HepG2 (cell line): ENCODE results near the gene ASGR1. TPM values are rescaled to one million over a fixed set of nuclear protein-coding genes. Genes with fewer than 3 reads are reported as not detected.

ENCODE experiments used
- ATAC-seq: fragments of 200-7000 bp; cut with Tn5 transposase; 3 replicates; pipeline ENCODE4 v1.9.1; 2020; ENCODE audit warnings: mild to moderate bottlenecking, moderate library complexity
- BruUV-seq: library from RNA; stranded (reverse); fragments of 400-500 nt; replicated peaks from 2 replicates; lab custom pipeline; 2021; lab: Mats Ljungman, UMichigan
- CTCF ChIA-PET: fragments of 300-600 bp; formaldehyde crosslinking; extraction: SDS; loops from one replicate; lab custom pipeline; 2021; ENCODE audit warnings: low total read pairs, inconsistent platforms, low intra/inter-chr PET ratio; lab: Yijun Ruan, JAX
- POLR2A ChIA-PET: fragments of 350-600 bp; sonication (Branson Sonifier 250); formaldehyde crosslinking; loops from one replicate; lab custom pipeline; 2020; ENCODE audit warnings: antibody characterized with exemption, inconsistent platforms; lab: Yijun Ruan, JAX
- DNase-seq: peaks from one replicate; pipeline ENCODE4 v3.0.0-alpha.2; 2015; ENCODE audit warnings: low spot score
- FAIRE-seq: peaks from 3 replicates; lab custom pipeline; 2011; peaks lifted over from hg19 to GRCh38; lab: Jason Lieb, UNC
- H2AFZ ChIP-seq: one replicate; pipeline ENCODE4 v1.6.1; 2011; ENCODE audit warnings: low read length, inconsistent platforms
- H3K27ac ChIP-seq: fragments of 300-600 bp; 3 replicates; pipeline ENCODE4 v1.8.0; 2011; ENCODE audit warnings: mixed run types, mild to moderate bottlenecking, mixed read lengths, low read length, inconsistent platforms; ENCODE audit not compliant: insufficient read depth; ENCODE audit errors: extremely low read length
- H3K27me3 ChIP-seq, 2 experiments: fragments of 200-600 bp in 1 of 2; 2 replicates in 1 of 2; 3 replicates in 1 of 2; pipeline versions ENCODE4 v1.6.0 to v1.8.0; 2011; ENCODE audit warnings: low read length in 2 of 2, mild to moderate bottlenecking in 2 of 2, moderate library complexity in 2 of 2, inconsistent platforms in 1 of 2; ENCODE audit not compliant: insufficient read depth in 2 of 2, control insufficient read depth in 1 of 2
- H3K36me3 ChIP-seq, 2 experiments: fragments of 200-600 bp in 1 of 2; replicated peaks in 1 of 2; 2 replicates in 1 of 2; 3 replicates in 1 of 2; pipeline versions ENCODE4 v1.5.1 to v1.8.0; 2011; ENCODE audit warnings: low read length in 2 of 2, inconsistent platforms in 1 of 2; ENCODE audit not compliant: insufficient read depth in 2 of 2, control insufficient read depth in 1 of 2
- H3K4me1 ChIP-seq: 2 replicates; pipeline ENCODE4 v1.5.1; 2012; ENCODE audit warnings: low read length, inconsistent platforms; ENCODE audit not compliant: insufficient read depth
- H3K4me2 ChIP-seq: 2 replicates; pipeline ENCODE4 v1.6.0; 2011; ENCODE audit warnings: low read depth, low read length, inconsistent platforms
- H3K4me3 ChIP-seq, 3 experiments: fragments of 200-600 bp in 1 of 3; sonication (generic), shearing (Covaris generic) in 1 of 3; replicated peaks in 1 of 3; 2 replicates each; pipeline ENCODE4 v1.5.1; 2011 to 2016; ENCODE audit warnings: low read length in 3 of 3, inconsistent platforms in 2 of 3, low read depth in 2 of 3, mild to moderate bottlenecking in 2 of 3, control low read depth in 1 of 3, mixed read lengths in 1 of 3; ENCODE audit not compliant: insufficient read depth in 1 of 3
- H3K79me2 ChIP-seq: one replicate; pipeline ENCODE4 v1.6.1; 2011; ENCODE audit warnings: low read length, inconsistent platforms; ENCODE audit not compliant: insufficient read depth
- H3K9ac ChIP-seq: 2 replicates; pipeline ENCODE4 v1.6.0; 2011; ENCODE audit warnings: mild to moderate bottlenecking, low read depth, low read length, inconsistent platforms; ENCODE audit not compliant: insufficient read depth
- H3K9me3 ChIP-seq: 2 replicates; pipeline ENCODE4 v1.5.1; 2012; ENCODE audit warnings: mild to moderate bottlenecking, low read length
- H4K20me1 ChIP-seq: 2 replicates; pipeline ENCODE4 v1.6.0; 2011; ENCODE audit warnings: inconsistent platforms, mild to moderate bottlenecking, low read length, moderate library complexity; ENCODE audit not compliant: insufficient read depth
- FIP1L1 ChIP-seq: fragments of 200-400 bp; formaldehyde crosslinking; IDR thresholded peaks from 2 replicates; pipeline ENCODE4 v1.6.1; 2018; ENCODE audit warnings: low read depth, mild to moderate bottlenecking, low read length, moderate library complexity, borderline replicate concordance; ENCODE audit not compliant: insufficient read depth
- FOXA3 ChIP-seq: IDR thresholded peaks from 2 replicates; pipeline ENCODE4 v1.6.1; 2016; ENCODE audit warnings: missing genetic modification reagents, missing compliant biosample characterization
- GPBP1L1 ChIP-seq: sonication (generic); formaldehyde crosslinking; IDR thresholded peaks from 2 replicates; pipeline ENCODE4 v1.5.0; 2020; ENCODE audit warnings: mild to moderate bottlenecking, missing genetic modification reagents
- HMGXB4 ChIP-seq, 2 experiments: sonication (generic) in 1 of 2; formaldehyde crosslinking in 1 of 2; IDR thresholded peaks; 2 replicates each; pipeline versions ENCODE4 v1.4.0 to v1.6.1; 2018 to 2020; ENCODE audit warnings: missing genetic modification reagents in 2 of 2, borderline replicate concordance in 1 of 2, low read depth in 1 of 2, mild to moderate bottlenecking in 1 of 2, missing biosample characterization in 1 of 2
- HNRNPUL1 ChIP-seq: fragments of 200-400 bp; formaldehyde crosslinking; IDR thresholded peaks from 2 replicates; pipeline ENCODE4 v1.6.1; 2017; ENCODE audit warnings: low read depth, mild to moderate bottlenecking, low read length, moderate library complexity
- MXD4 ChIP-seq: IDR thresholded peaks from 2 replicates; pipeline ENCODE4 v1.6.1; 2016; ENCODE audit warnings: mild to moderate bottlenecking, missing biosample characterization, missing genetic modification reagents
- MYPOP ChIP-seq: sonication (generic); formaldehyde crosslinking; IDR thresholded peaks from 2 replicates; pipeline ENCODE4 v1.8.1; 2023; ENCODE audit warnings: mild to moderate bottlenecking, moderate library complexity, missing genetic modification reagents
- RBM22 ChIP-seq: fragments of 200-400 bp; formaldehyde crosslinking; optimal IDR thresholded peaks from 2 replicates; pipeline ENCODE3; 2017; ENCODE audit warnings: mild to moderate bottlenecking, low read length, moderate library complexity
- SIN3A ChIP-seq: IDR thresholded peaks from 2 replicates; pipeline ENCODE4 v1.6.1; 2011; ENCODE audit warnings: low read depth, mild to moderate bottlenecking, control low read depth, low read length, borderline replicate concordance
- TBP ChIP-seq: sonication (generic); formaldehyde crosslinking; IDR thresholded peaks from 2 replicates; pipeline ENCODE4 v1.5.0; 2020; ENCODE audit warnings: missing genetic modification reagents
- TCF12 ChIP-seq, 2 experiments: fragments of 450-650 bp in 1 of 2; sonication (generic) in 1 of 2; formaldehyde crosslinking in 1 of 2; IDR thresholded peaks; 2 replicates each; pipeline versions ENCODE4 v1.6.1 to v1.8.0; 2017 to 2022; ENCODE audit warnings: antibody characterized with exemption in 1 of 2, mild to moderate bottlenecking in 1 of 2, missing genetic modification reagents in 1 of 2, moderate library complexity in 1 of 2
- THRA ChIP-seq: sonication (generic); formaldehyde crosslinking; IDR thresholded peaks from 2 replicates; pipeline ENCODE4 v1.4.0; 2020; ENCODE audit warnings: missing genetic modification reagents, borderline replicate concordance
- ZFP37 ChIP-seq: sonication (generic); formaldehyde crosslinking; IDR thresholded peaks from 2 replicates; pipeline ENCODE4 v1.4.0; 2020; ENCODE audit warnings: missing genetic modification reagents, borderline replicate concordance
- ZNF33B ChIP-seq: sonication (generic); formaldehyde crosslinking; IDR thresholded peaks from 2 replicates; pipeline ENCODE4 v1.5.1; 2020; ENCODE audit warnings: mild to moderate bottlenecking, missing genetic modification reagents
- ZNF572 ChIP-seq: sonication (generic); formaldehyde crosslinking; IDR thresholded peaks from 2 replicates; pipeline ENCODE4 v1.5.1; 2020; ENCODE audit warnings: mild to moderate bottlenecking, missing genetic modification reagents
- ZNF615 ChIP-seq: sonication (generic); formaldehyde crosslinking; IDR thresholded peaks from 2 replicates; pipeline ENCODE4 v1.5.0; 2020; ENCODE audit warnings: mild to moderate bottlenecking, missing genetic modification reagents, borderline replicate concordance
- ZNF724P ChIP-seq: sonication (generic); formaldehyde crosslinking; IDR thresholded peaks from 2 replicates; pipeline ENCODE4 v1.8.0; 2022; ENCODE audit warnings: missing genetic modification reagents, borderline replicate concordance
- ZSCAN20 ChIP-seq: sonication (generic); formaldehyde crosslinking; IDR thresholded peaks from 2 replicates; pipeline ENCODE4 v1.4.0; 2020; ENCODE audit warnings: missing genetic modification reagents, mild to moderate bottlenecking, borderline replicate concordance
- WGBS: methylation state at CpG from one replicate; pipeline ENCODE4 v1.1.6; 2017; ENCODE audit warnings: low lambda C conversion rate; 5-methylcytosine and 5-hydroxymethylcytosine counted together
- in situ Hi-C: cut with HindIII; loops from 2 replicates; pipeline ENCODE4 v1.10.0; 2017; ENCODE audit warnings: low pct_unique_long_range_greater_than_20kb; ENCODE audit not compliant: extremely low pct_ligation_motif_present
- intact Hi-C: fragments of 100-400 bp; cut with micrococcal nuclease; formaldehyde crosslinking; loops from one replicate; pipeline ENCODE4 v1.10.0; 2022; ENCODE audit not compliant: unreplicated experiment
- polyA plus RNA-seq, 8 experiments: library from polyadenylated mRNA; depleted of rRNA in 3 of 8; stranded (reverse) in 7 of 8; unstranded in 1 of 8; fragments of >200 nt; fragmentation: Illumina TruSeq in 4 of 8; extraction: Trizol in 4 of 8; gene quantifications; 2 replicates each; pipeline versions ENCODE4 v1.2.1 to v1.2.3, GENCODE V29; 2011 to 2016; ENCODE audit warnings: low read depth in 4 of 8, missing spikeins in 1 of 8, mixed read lengths in 1 of 8; ENCODE audit not compliant: insufficient read depth in 1 of 8
- total RNA-seq, 5 experiments: library from RNA; depleted of rRNA; stranded (reverse); fragments of >200 nt; fragmentation: Illumina TruSeq; extraction: Trizol; gene quantifications; 2 replicates each; pipeline ENCODE4 v1.2.3, GENCODE V29; 2016; ENCODE audit warnings: low read depth in 1 of 5

ASGR1 gene
- total and polyA plus RNA-seq, 2 of the 13 experiments (the other 11 are each of a cell fraction or from before 2014, with no cell fraction given): 353 to 796 TPM

GRCh38 chr17:7204336-7204735 lies 25.2 kb upstream of the ASGR1 start (continued):
- TF ChIP-seq HMGXB4 (CRISPR knock-in tag; IDR thresholded peaks at IDR 0.05; ENCODE audit: borderline replicate concordance in 1 of 2, low read depth in 1 of 2) (no peak), THRA (CRISPR knock-in tag) (no peak), FIP1L1 (no peak), TCF12 (IDR thresholded peaks at IDR 0.05) (no peak), TCF12 (CRISPR knock-in tag; IDR thresholded peaks at IDR 0.05) (no peak), ZNF615 (CRISPR knock-in tag) (no peak), ZFP37 (CRISPR knock-in tag) (no peak), MYPOP (CRISPR knock-in tag) (no peak)

- no peak overlapping the region for H3K27ac ChIP-seq
- in situ Hi-C loops: no loop called here
- no peak for DNase-seq
- POLR2A ChIA-PET: no interaction called here
- H3K4me3 ChIP-seq: no peak overlapping the region
- ATAC-seq: no peak
- CTCF ChIA-PET: no interaction called here
- H4K20me1 ChIP-seq: no peaks in the 10 kb centered on the region
- H3K9ac ChIP-seq: no peak overlapping the region
- H3K9me3 ChIP-seq: no peaks in the 10 kb centered on the region
- no peaks in the 10 kb centered on the region for H3K36me3 ChIP-seq
- intact Hi-C loops: no loop called here
- TF ChIP-seq TBP (CRISPR knock-in tag): no peak
- no peak for TF ChIP-seq FOXA3
- TF ChIP-seq ZNF33B (CRISPR knock-in tag): no peak
- no peak for TF ChIP-seq SIN3A
- no peak for TF ChIP-seq ZNF572 (CRISPR knock-in tag)
- no peak for TF ChIP-seq ZSCAN20 (CRISPR knock-in tag)
- no peak for TF ChIP-seq HNRNPUL1
- TF ChIP-seq ZNF724P (CRISPR knock-in tag): no peak
- no peak for TF ChIP-seq GPBP1L1 (CRISPR knock-in tag)
- TF ChIP-seq RBM22: no peak
- no peak for TF ChIP-seq MXD4 (CRISPR knock-in tag)
- H3K27me3 ChIP-seq: 0 out of 5 replicates have a peak, but pooled peaks cover 0 to 5% of the 10 kb centered on the region in 2 experiments
- no peak overlapping the region for H2AFZ ChIP-seq
- WGBS: 85% methylated on average over 5 of the region's 16 CpGs
- no peaks in the 10 kb centered on the region for H3K4me1 ChIP-seq
- BruUV-seq: no TSS peak
- FAIRE-seq: no peak
- H3K79me2 ChIP-seq: no peaks in the 10 kb centered on the region
- H3K4me2 ChIP-seq: no peak overlapping the region
Measured at GRCh38 chr17:7203391-7203790, 24.2 kb upstream of the ASGR1 start.
